Skin epidermis (tissue), 12 donors: ENCODE measurements around the gene PTCHD1.

Source experiments
- H3K27ac ChIP-seq, 21 experiments: fragments of 200-600 bp; sonication (generic) in 11 of 21; one replicate each; pipeline ENCODE4 v1.5.0; 2020; ENCODE audit warnings: mild to moderate bottlenecking in 3 of 21, inconsistent platforms in 2 of 21, moderate library complexity in 2 of 21
- H3K4me3 ChIP-seq, 7 experiments: fragments of 200-600 bp; sonication (generic) in 2 of 7; one replicate each; pipeline ENCODE4 v1.5.0; 2020; ENCODE audit warnings: inconsistent platforms in 2 of 7, mild to moderate bottlenecking in 2 of 7, moderate library complexity in 1 of 7

Gene PTCHD1

DNA sequence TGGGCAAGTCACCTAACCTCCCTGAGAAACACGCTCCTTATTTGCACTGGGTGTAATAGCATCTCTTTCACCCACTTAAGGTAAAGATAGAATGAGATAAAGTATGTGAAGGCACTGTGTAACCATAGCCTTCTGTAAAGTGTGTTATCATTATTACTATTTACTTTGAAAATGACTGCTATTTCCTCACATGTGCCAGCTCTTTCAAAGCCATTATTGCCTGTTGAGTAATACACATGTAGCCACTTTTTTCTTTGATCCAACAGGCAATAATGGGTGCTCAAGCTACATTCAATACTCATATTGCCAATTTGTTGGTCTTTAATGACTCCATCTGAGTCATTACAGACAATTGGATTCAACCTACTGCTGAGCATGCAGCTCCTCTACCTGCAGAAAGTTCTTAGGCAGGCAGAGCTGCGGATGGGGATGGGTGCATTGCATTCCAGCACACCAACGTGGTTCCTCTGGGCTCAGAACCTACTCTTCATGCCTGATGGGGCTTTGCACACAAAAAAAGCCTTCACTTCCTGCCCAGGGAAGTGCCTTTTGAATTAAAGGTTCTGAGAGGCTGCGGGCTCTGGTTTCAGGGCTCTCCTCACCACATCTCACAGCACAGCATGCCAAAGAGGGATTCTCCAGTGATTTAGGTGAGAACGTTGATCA, 9.7 kb downstream of the PTCHD1 start:
- Histone ChIP-seq H3K4me3 (no peak overlapping the region), H3K27ac (no peak overlapping the region)

- H3K4me3 ChIP-seq, result no peak overlapping the region
These were observed 10.2 kb downstream of the PTCHD1 start for GRCh38 chrX:23344904-23345271.

GRCh38 chrX:23356189-23356588, 21.5 kb downstream of the PTCHD1 start:
- H3K27ac ChIP-seq, result no peak overlapping the region

More at GRCh38 chrX:23344904-23345271, 10.2 kb downstream of the PTCHD1 start:
- H3K27ac ChIP-seq, result no peak overlapping the region

DNA sequence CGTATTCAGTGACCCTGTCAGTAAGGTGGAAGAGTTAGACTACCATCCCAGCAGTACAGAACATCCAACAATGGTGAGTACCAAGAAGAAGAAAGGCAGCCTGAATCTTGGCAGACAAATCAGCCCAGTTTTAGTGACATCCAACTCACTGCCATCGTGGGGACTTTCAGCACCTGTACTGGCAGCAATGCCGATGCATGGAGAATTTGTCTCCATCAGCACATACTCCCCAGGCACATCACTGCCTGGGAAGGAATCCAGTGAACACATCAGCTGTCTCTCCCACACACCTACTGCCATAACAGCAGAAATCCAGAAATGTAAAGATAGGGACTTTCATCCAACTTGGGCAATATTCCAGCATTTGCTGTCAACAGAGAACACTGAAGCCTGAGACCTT, 29.8 kb downstream of the PTCHD1 start:
- Histone ChIP-seq H3K27ac (no peak overlapping the region), H3K4me3 (no peak overlapping the region)

More at GRCh38 chrX:23356189-23356588, 21.5 kb downstream of the PTCHD1 start:
- H3K4me3 ChIP-seq, result no peak overlapping the region

DNA sequence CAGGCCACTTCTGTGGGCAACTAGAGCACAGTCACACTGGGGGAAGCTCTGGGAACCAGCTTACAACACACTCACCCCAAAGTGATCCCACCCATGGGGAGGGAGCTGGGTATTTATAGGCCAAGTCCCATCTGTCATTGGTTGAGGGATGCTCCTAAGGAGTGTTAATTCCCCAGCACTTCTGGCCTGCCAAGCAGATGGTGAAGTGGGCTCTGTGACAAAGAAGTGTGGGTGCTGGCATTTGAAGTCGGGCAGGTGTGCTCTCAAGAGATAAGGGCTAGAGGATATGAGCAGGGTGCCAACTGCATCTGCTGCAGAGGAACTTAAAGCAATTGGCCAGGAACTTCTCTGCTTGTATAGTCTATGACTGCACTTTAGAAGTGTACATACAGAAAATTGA, 30.9 kb downstream of the PTCHD1 start:
- H3K27ac ChIP-seq, result no peak overlapping the region
- no peak overlapping the region for H3K4me3 ChIP-seq

DNA sequence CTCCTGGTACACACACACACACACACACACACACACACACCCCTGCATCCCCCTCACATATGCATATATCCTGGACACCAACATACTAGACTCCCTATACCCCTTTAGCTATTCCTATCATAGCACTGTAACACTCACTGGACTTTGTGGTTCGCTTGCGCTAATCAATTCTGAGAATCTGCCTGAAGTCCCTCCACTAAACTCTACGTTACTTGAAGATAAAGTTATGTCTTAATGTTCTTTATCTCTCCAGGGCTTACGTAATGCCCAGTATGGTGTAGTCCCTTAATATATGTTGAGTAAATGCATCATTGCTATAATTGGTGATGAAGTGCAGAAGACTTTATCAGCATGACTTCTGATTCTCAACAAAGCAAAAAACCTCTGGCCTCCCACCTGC, 32.3 kb downstream of the PTCHD1 start:
- H3K27ac ChIP-seq, result no peak overlapping the region
- no peak overlapping the region for H3K4me3 ChIP-seq

- no peak overlapping the region for H3K4me3 ChIP-seq
- H3K27ac ChIP-seq, result no peak overlapping the region
These were observed 34.4 kb downstream of the PTCHD1 start for GRCh38 chrX:23369027-23369426.

DNA sequence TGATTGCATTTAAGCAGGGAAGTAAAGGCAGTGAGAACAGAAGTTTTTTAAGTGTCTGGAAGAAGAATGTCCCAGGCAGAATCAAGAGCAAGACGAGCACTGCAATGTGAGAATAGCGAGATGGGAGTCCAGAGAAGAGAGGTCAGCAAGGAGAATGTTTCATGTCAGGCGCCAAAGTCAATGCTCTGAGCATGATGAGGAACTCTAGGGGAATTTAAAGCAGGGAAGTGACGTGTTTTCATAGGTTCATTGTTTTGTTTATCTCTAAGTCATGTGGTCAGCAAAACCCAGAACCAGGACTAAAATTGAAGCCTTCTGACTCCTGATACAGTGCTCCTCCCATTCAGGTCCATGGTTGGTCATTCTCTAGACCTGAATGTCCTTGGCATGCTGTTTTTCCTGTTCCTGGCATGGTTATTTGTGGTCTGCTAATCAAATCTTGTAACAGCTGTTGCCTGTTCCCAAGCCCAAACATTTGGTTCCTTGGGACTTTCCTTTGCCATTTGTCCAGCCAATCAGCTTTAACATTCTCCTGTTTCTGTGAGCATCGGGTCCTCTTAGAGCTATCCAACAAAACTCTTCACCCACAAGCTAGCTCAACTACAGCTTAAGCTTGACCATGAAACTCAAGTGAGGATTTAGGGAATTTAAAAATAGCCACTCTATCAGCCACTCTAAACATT, 37.7 kb downstream of the PTCHD1 start:
- Histone ChIP-seq H3K4me3 (no peak overlapping the region), H3K27ac (no peak overlapping the region)

DNA sequence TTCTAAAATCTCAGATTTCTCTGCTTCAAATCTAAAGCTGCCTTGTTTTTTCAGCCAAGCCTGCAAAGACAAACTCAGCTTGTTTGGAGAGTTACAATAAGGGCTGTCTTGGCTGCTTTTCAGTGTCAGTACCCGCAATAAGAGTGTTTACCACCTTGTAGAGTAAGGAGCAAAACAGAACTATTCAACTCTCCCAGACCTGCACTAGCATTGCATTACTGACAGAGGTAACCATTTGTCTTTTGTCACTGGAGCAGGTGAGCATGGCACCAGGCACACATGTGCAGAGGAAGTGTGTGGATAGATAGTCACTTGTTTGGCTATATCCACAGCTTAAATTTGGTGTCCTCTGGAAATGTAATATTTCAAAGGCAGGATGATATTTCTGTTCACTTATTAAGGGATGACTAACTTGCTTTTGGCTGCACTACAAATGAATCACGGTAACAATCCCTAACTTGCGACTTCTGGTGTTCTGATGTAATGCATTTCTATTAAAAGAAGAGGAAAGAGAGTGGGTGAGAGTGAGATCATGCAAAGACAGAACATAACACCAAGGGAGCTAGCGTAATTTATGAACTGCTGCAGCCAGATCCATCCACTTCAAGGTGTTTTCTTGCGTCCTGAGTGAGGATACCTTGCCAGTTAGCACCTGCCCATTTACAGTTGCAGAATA, 38.6 kb downstream of the PTCHD1 start:
- no peak overlapping the region for H3K27ac ChIP-seq

GRCh38 chrX:23374291-23374690, 39.6 kb downstream of the PTCHD1 start:
- Histone ChIP-seq H3K27ac (no peak overlapping the region), H3K4me3 (no peak overlapping the region)

More for the DNA sequence above, 38.6 kb downstream of the PTCHD1 start:
- no peak overlapping the region for H3K4me3 ChIP-seq

DNA sequence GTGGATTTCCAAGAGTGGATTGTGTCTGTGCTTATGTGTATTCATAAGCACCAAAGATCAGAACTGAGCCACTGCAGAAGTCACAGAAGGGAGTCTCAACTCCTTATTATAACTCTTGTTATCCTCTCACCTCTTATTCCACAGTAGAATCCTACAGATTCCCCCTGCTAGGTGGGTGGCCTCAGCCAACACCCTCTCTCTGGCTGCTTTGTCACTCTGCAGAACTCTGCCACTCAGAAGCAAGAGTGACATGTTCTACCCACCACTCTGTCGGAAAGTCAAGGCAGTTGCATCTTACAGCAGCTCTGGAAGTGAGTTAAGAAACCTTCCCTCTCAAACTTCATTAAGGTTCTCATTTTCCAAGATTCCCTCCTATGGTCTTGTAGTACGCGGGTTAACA, 41.9 kb downstream of the PTCHD1 start:
- Histone ChIP-seq H3K27ac (no peak overlapping the region), H3K4me3 (no peak overlapping the region)

GRCh38 chrX:23380581-23380980, 45.9 kb downstream of the PTCHD1 start:
- Histone ChIP-seq H3K27ac (no peak overlapping the region), H3K4me3 (no peak overlapping the region)

DNA sequence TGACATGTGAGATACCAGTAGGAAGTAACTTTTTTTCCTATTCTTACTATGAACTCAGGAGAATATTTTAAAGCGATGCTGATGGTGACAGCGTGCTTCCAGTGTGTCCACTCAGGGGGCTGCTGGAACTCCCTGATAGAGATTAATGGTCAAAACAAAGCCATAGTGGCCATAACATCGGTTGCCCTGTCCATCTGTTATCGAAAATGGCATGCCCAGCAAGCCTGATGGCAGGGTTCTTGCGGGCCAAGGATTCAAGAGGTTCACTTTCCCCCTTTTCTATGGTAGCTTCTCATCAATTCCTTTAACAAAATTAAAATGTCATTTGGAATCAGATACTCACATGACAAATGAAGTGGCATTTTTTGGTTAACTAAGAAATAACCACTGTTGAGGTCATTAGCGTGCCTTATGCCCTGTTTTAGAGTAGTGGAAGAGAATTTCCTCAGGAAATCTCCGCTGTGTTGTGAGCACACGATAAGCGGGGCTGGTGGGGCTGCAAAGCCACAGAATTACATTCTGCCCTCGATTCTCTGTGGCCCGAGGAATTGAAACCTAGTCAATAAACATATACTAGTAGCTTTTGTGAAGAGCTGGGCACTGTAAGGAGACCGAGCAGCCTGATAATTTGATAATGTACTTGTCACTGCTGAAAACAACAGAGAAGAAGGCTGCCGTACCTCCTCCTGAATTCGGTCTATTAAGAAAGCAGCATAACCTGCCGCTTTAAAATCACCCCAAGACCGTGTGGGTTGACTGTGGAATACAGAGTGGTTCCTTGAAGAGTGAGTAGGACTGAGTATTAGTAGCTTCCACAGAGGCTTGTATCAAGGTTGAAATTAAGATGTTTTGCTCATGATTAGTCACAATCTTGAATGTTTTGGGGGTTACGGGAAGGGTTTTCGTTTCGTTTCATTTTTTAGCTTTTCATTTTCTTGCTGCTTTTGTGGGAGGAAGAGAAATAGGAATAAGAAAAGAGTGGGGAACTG, 46.7 kb downstream of the PTCHD1 start:
- H3K4me3 ChIP-seq, result no peak overlapping the region
- H3K27ac ChIP-seq, result no peak overlapping the region

DNA sequence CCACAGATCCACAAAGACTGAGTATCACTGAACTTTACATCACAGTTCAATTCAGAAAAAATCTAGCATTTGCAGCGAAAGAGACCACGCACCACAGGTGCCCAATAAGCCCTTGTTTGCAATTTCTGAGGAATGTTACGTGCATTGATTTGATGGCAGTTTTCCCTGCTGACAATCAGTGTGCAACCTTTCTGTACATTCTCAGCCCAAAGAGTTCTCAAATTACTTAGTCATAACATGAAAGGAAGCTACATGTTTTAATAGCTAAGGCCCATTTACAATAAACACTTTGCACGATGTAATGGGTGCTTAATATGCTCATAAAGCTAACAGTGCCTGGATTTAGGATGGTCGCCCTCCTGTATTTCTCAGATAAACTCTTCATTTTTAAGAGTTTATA, 47.9 kb downstream of the PTCHD1 start:
- Histone ChIP-seq H3K27ac (no peak overlapping the region), H3K4me3 (no peak overlapping the region)

DNA sequence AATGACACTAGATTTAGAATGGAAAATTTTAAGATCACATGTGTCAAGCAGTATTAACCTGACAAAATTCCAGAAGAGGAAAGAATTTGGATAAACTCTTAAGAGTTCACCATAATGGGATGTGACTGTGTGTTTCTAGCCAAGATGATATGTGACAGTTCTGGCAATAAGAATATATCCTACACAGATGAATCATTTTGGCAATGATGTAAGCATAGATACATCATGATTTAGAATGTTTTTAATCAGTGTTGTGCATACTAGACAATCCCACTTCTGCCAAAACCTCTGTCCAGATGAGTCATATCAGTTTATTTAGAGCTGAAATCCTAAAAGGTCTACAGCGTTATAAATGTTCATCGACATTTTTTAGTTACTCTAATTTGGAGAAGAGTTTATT, 48.8 kb downstream of the PTCHD1 start:
- Histone ChIP-seq H3K4me3 (no peak overlapping the region), H3K27ac (no peak overlapping the region)

- Histone ChIP-seq H3K27ac (no peak overlapping the region), H3K4me3 (no peak overlapping the region)
These were observed 50.6 kb downstream of the PTCHD1 start for GRCh38 chrX:23385242-23385641.

DNA sequence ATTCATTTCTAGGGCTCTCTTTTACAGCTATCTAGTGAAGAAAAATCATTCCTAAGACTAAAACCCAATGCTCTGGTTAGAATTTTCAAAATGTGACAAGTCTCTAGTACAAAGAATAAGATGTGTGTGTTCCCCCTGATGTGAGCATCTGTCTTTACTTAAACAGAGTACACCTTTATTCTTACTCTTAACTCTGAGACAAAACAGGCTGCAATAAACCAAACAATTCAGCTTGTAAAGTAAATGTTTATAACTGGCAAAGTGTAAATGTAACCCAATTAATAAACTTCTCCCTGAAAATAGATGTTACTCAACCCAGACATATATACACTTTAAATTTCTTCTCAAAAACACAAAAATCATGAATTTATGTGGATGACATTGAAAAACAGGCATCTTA, 51.6 kb downstream of the PTCHD1 start:
- Histone ChIP-seq H3K27ac (no peak overlapping the region), H3K4me3 (no peak overlapping the region)

DNA sequence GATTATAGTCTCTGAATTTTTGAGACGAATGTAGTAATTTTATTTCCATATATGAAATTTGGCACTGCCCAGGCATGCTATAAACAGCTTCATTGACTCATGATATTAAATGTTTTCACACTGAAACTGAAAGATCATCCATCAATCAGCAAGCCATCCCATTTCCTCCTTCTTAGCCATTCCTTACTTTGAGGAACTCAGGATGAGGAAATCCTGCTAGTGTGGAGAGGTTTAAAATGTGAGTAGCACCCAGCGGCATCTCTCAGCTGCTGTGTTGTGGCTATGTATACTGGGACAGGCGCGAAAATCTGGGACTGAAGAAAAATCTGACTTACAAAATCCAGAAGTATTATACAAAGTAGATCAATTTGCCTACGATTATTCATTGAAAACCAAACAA, 52.1 kb downstream of the PTCHD1 start:
- Histone ChIP-seq H3K27ac (no peak overlapping the region), H3K4me3 (no peak overlapping the region)

- Histone ChIP-seq H3K4me3 (no peak overlapping the region), H3K27ac (no peak overlapping the region)
These were observed 53.0 kb downstream of the PTCHD1 start for GRCh38 chrX:23387550-23388184.
